ENCODE results near the gene ANKS4B.

Gene ANKS4B

GRCh38 chr16:21302454-21302853, 69.0 kb downstream of the ANKS4B start:
- no peak for DNase-seq

- DNase-seq = no peak
Observed at GRCh38 chr16:21302898-21303528, 69.5 kb downstream of the ANKS4B start.

Data from 8988T (cell line).